ENCODE results near the gene LSP1.

DNA sequence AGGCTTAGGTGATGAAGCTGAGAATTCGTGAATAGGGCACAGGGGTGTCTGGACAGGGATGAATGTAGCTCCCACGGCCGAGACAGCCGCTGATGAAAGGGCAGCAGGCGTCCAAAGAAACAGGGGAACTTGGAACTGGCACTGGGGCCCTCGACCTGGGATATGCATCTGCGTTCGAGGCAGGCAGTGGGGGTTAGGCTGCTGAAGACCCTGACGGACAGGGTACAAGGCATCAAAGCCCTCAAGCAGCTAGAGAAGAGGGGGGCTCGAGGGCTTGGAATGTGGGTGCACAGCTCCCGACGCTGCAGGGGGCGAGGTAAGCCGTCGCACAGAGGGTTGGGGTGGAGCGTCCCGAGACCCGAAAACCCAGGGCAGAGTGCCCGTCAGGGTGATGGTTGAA lies 25.0 kb upstream of the LSP1 start:
- TF ChIP-seq POLR2AphosphoS5 (IDR thresholded peaks at IDR 0.05; ENCODE audit: low read depth, low read length) (no peak), POLR2A (IDR thresholded peaks at IDR 0.05; ENCODE audit: low read depth, low read length) (no peak), TAF1 (IDR thresholded peaks at IDR 0.05; ENCODE audit: low read depth, low read length) (no peak)

Data from GM12891 (cell line).